HepG2 (cell line): ENCODE data around the gene MYL9. TPM values are rescaled to one million over a fixed set of nuclear protein-coding genes. Genes with fewer than 3 reads are reported as not detected.
A peak's percentile ranks its signal among the peaks of the same experiment; 100 is the strongest.

Experiments used
- ERF ChIP-seq: IDR thresholded peaks from 2 replicates; pipeline ENCODE4 v1.6.1; 2018; ENCODE audit warnings: missing biosample characterization, missing genetic modification reagents
- EZH2 ChIP-seq: conservative IDR thresholded peaks from 2 replicates; pipeline ENCODE4 v1.6.1; 2012; ENCODE audit warnings: mild to moderate bottlenecking, low read depth, low read length, moderate library complexity
- KAT8 ChIP-seq: IDR thresholded peaks from 2 replicates; pipeline ENCODE4 v1.6.1; 2016; ENCODE audit warnings: missing genetic modification reagents, missing compliant biosample characterization
- KLF11 ChIP-seq: IDR thresholded peaks from 2 replicates; pipeline ENCODE4 v1.6.1; 2016; ENCODE audit warnings: missing compliant biosample characterization
- MBD4 ChIP-seq: IDR thresholded peaks from 2 replicates; pipeline ENCODE4 v1.6.1; 2012; ENCODE audit warnings: low read length, inconsistent platforms, borderline replicate concordance
- NR0B2 ChIP-seq: sonication (generic); formaldehyde crosslinking; IDR thresholded peaks from 2 replicates; pipeline ENCODE4 v1.4.0; 2020; ENCODE audit warnings: mild to moderate bottlenecking, missing genetic modification reagents
- NR2C2 ChIP-seq: sonication (generic); formaldehyde crosslinking; IDR thresholded peaks from 2 replicates; pipeline ENCODE4 v1.4.0; 2020; ENCODE audit warnings: missing genetic modification reagents, mild to moderate bottlenecking, moderate library complexity, borderline replicate concordance
- PRMT3 ChIP-seq: sonication (generic); formaldehyde crosslinking; IDR thresholded peaks from 2 replicates; pipeline ENCODE4 v1.8.1; 2022; ENCODE audit warnings: low read depth, mild to moderate bottlenecking, moderate library complexity, missing genetic modification reagents, borderline replicate concordance
- TSC22D2 ChIP-seq: sonication (generic); formaldehyde crosslinking; IDR thresholded peaks from 2 replicates; pipeline ENCODE4 v1.5.1; 2020; ENCODE audit warnings: missing genetic modification reagents, mild to moderate bottlenecking, borderline replicate concordance
- ZBTB26 ChIP-seq: IDR thresholded peaks from 2 replicates; pipeline ENCODE4 v1.6.1; 2016; ENCODE audit warnings: missing compliant biosample characterization, missing genetic modification reagents, borderline replicate concordance
- ZNF138 ChIP-seq: sonication (generic); formaldehyde crosslinking; IDR thresholded peaks from 2 replicates; pipeline ENCODE4 v1.5.0; 2020; ENCODE audit warnings: mild to moderate bottlenecking, low read depth, missing genetic modification reagents
- ZNF225 ChIP-seq: sonication (generic); formaldehyde crosslinking; IDR thresholded peaks from 2 replicates; pipeline ENCODE4 v1.4.0; 2020; ENCODE audit warnings: mild to moderate bottlenecking, missing genetic modification reagents
- ZNF431 ChIP-seq: sonication (generic); formaldehyde crosslinking; IDR thresholded peaks from 2 replicates; pipeline ENCODE4 v1.9.0; 2022; ENCODE audit warnings: missing genetic modification reagents, low read depth, mild to moderate bottlenecking, borderline replicate concordance
- ZSCAN5A ChIP-seq: sonication (generic); formaldehyde crosslinking; IDR thresholded peaks from 2 replicates; pipeline ENCODE4 v1.8.0; 2022; ENCODE audit warnings: mild to moderate bottlenecking, missing genetic modification reagents, borderline replicate concordance
- polyA plus RNA-seq, 8 experiments: library from polyadenylated mRNA; depleted of rRNA in 3 of 8; stranded (reverse) in 7 of 8; unstranded in 1 of 8; fragments of >200 nt; fragmentation: Illumina TruSeq in 4 of 8; extraction: Trizol in 4 of 8; gene quantifications; 2 replicates each; pipeline versions ENCODE4 v1.2.1 to v1.2.3, GENCODE V29; 2011 to 2016; ENCODE audit warnings: low read depth in 4 of 8, missing spikeins in 1 of 8, mixed read lengths in 1 of 8; ENCODE audit not compliant: insufficient read depth in 1 of 8
- total RNA-seq, 5 experiments: library from RNA; depleted of rRNA; stranded (reverse); fragments of >200 nt; fragmentation: Illumina TruSeq; extraction: Trizol; gene quantifications; 2 replicates each; pipeline ENCODE4 v1.2.3, GENCODE V29; 2016; ENCODE audit warnings: low read depth in 1 of 5
- TF ChIP-seq, protein P1 (sequence below): sonication (generic); formaldehyde crosslinking; IDR thresholded peaks from 2 replicates; pipeline ENCODE4 v1.4.0; 2020; ENCODE audit warnings: mild to moderate bottlenecking, missing genetic modification reagents
- TF ChIP-seq, protein P2 (sequence below): sonication (generic); formaldehyde crosslinking; IDR thresholded peaks from 2 replicates; pipeline ENCODE4 v1.8.0; 2022; ENCODE audit warnings: missing genetic modification reagents, low read depth, mild to moderate bottlenecking, borderline replicate concordance
- TF ChIP-seq, protein P3 (sequence below): sonication (generic); formaldehyde crosslinking; IDR thresholded peaks from 2 replicates; pipeline ENCODE4 v1.5.0; 2020; ENCODE audit warnings: missing genetic modification reagents

The MYL9 gene
- total and polyA plus RNA-seq, 2 of the 13 experiments (the other 11 are each of a cell fraction or from before 2014, with no cell fraction given), result 0.87 to 2.2 TPM

GRCh38 chr20:36571564-36572504 lies 30.5 kb downstream of the MYL9 start (continued):
- no peak for TF ChIP-seq EZH2
- TF ChIP-seq, protein P1, sequence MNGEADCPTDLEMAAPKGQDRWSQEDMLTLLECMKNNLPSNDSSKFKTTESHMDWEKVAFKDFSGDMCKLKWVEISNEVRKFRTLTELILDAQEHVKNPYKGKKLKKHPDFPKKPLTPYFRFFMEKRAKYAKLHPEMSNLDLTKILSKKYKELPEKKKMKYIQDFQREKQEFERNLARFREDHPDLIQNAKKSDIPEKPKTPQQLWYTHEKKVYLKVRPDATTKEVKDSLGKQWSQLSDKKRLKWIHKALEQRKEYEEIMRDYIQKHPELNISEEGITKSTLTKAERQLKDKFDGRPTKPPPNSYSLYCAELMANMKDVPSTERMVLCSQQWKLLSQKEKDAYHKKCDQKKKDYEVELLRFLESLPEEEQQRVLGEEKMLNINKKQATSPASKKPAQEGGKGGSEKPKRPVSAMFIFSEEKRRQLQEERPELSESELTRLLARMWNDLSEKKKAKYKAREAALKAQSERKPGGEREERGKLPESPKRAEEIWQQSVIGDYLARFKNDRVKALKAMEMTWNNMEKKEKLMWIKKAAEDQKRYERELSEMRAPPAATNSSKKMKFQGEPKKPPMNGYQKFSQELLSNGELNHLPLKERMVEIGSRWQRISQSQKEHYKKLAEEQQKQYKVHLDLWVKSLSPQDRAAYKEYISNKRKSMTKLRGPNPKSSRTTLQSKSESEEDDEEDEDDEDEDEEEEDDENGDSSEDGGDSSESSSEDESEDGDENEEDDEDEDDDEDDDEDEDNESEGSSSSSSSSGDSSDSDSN, result peak; percentile 69; the same call in 1 of the 2 replicates
- TF ChIP-seq, protein P2, sequence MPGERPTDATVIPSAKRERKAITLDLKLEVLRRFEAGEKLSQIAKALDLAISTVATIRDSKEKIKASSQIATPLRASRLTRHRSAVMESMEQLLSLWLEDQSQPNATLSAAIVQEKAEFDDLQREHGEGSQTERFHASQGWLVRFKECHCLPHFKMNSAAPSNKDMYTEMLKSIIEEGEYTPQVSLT, result no peak
- no peak for TF ChIP-seq ZBTB26
- TF ChIP-seq MBD4, result no peak
- TF ChIP-seq ERF, result peak; percentile 45; the same call in 1 of the 2 replicates
- no peak for TF ChIP-seq PRMT3
- TF ChIP-seq KLF11 (CRISPR knock-in tag), result no peak
- no peak for TF ChIP-seq NR0B2 (CRISPR knock-in tag)
- TF ChIP-seq ZNF431, result no peak
- peak; percentile 48; the same call in 1 of the 2 replicates for TF ChIP-seq KAT8
- TF ChIP-seq, protein P3, sequence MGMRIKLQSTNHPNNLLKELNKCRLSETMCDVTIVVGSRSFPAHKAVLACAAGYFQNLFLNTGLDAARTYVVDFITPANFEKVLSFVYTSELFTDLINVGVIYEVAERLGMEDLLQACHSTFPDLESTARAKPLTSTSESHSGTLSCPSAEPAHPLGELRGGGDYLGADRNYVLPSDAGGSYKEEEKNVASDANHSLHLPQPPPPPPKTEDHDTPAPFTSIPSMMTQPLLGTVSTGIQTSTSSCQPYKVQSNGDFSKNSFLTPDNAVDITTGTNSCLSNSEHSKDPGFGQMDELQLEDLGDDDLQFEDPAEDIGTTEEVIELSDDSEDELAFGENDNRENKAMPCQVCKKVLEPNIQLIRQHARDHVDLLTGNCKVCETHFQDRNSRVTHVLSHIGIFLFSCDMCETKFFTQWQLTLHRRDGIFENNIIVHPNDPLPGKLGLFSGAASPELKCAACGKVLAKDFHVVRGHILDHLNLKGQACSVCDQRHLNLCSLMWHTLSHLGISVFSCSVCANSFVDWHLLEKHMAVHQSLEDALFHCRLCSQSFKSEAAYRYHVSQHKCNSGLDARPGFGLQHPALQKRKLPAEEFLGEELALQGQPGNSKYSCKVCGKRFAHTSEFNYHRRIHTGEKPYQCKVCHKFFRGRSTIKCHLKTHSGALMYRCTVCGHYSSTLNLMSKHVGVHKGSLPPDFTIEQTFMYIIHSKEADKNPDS, result no peak
- no peak for TF ChIP-seq ZNF138 (CRISPR knock-in tag)
- peak; percentile 39; the same call in 1 of the 2 replicates for TF ChIP-seq ZNF225 (CRISPR knock-in tag)
- no peak; the same call in 1 of the 2 replicates for TF ChIP-seq NR2C2 (CRISPR knock-in tag)
- no peak for TF ChIP-seq ZSCAN5A (CRISPR knock-in tag)
- TF ChIP-seq TSC22D2 (CRISPR knock-in tag), result 0 out of 2 replicates have a peak, but pooled peaks have one; percentile 38
